H1 (cell line): ENCODE measurements around the gene MCM9. TPM values are rescaled to one million over a fixed set of nuclear protein-coding genes. Genes with fewer than 3 reads are reported as not detected.

Experiments used
- HDAC6 ChIP-seq: IDR thresholded peaks from one replicate; pipeline ENCODE4 v1.7.1; 2012; ENCODE audit warnings: low read depth, mild to moderate bottlenecking, inconsistent platforms, low read length, moderate library complexity
- polyA plus RNA-seq, 7 experiments: library from polyadenylated mRNA; depleted of rRNA in 3 of 7; stranded (reverse) in 5 of 7; unstranded in 2 of 7; fragments of >200 nt in 5 of 7; fragments of 200-250 nt in 2 of 7; gene quantifications; 1 replicate in 5 of 7; 2 replicates in 1 of 7; 4 replicates in 1 of 7; pipeline versions ENCODE4 v1.2.1 to v1.2.3, GENCODE V29; 2011 to 2013; ENCODE audit warnings: missing spikeins in 2 of 7, mixed read lengths in 2 of 7
- total RNA-seq: library from RNA; stranded (reverse); fragmentation: NEBNext Ultra II Directional; extraction: Animal tissue kit (Norgen Biotek cat#: 25700); gene quantifications from 2 replicates; pipeline ENCODE4 v1.2.1, GENCODE V29; 2021

MCM9 gene
- total and polyA plus RNA-seq, 2 of the 8 experiments (the other 6 are each of a cell fraction or from before 2014, with no cell fraction given) = 3.7 to 11.4 TPM

- no peak for TF ChIP-seq HDAC6
Measured at GRCh38 chr6:118791499-118791898, 143.5 kb downstream of the MCM9 start (continued).
